ENCODE results near the gene TAF6.
A peak's percentile ranks its signal among the peaks of the same experiment; 100 is the strongest.

TAF6 gene

DNA sequence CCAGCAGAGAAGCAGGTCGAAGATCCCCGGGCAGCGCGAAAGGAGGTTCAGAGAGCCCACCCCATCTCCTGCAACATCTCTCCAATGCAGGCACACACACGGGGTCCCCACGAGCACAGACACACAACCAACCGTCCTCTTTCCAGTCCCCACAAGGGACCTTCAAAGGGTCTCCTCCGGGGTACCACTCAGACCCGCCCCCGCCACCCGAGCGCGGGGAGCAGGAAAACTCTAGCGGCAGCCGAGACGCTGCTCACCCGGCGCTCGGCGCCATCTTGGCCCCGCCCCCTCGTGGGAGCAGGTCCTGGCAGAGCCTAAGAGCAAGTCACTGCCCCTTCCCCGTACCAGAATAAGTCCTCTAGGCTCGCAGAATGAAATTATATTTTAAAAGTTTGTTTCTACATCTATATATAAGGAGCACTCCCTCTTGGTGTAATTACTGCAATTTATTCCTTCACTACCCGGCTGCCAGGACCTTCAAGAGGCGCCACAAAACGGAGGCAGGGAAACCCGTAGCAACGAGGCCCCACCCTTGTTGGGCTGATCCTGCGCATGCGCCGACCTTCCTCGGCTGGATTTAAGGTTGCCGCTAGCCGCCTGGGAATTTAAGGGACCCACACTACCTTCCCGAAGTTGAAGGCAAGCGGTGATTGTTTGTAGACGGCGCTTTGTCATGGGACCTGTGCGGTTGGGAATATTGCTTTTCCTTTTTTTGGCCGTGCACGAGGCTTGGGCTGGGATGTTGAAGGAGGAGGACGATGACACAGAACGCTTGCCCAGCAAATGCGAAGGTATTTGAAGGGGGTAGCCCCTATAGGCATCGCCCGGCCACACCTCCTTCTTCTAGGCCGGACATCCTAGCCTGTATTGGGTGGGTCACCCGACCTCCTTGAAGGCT is at the start of gene TAF6, which contains the start of gene CNPY4:
Gene TAF6 (minus strand): TSS at position 287 of the 898 bp plus-strand sequence. CDS start 5,149 bp downstream, outside the sequence.
Gene CNPY4 (plus strand): TSS at position 563 of the 898 bp plus-strand sequence. CDS start 111 bp downstream, at position 674.
- DNase-seq (ENCODE audit: low read depth): peak; percentile 88

DNA sequence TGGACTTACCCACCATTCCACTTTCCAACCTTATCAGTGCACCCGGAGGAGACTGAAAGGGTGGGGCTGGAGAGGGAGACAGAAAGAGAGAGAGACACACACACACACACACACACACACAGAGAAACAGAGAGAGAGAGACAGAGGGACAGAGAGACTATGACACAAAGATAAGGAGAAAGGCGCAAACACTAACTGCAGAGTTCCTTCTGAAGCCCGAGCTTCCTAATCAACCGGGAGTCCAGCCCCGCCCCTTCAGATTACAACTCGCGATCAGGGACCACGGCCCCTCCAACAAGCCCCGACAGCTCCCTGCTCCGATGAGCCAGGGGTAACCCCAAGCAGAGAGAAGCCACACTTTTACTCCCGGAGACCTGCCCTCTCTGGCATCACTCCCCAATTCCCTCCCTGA is 48.8 kb upstream of the TAF6 start:
- DNase-seq (ENCODE audit: low read depth): no peak

- no peak for DNase-seq (ENCODE audit: low read depth)
Observed at GRCh38 chr7:100166970-100167911, 48.1 kb upstream of the TAF6 start.

GRCh38 chr7:100166317-100166940 is 47.3 kb upstream of the TAF6 start:
- DNase-seq (ENCODE audit: low read depth): no peak

DNA sequence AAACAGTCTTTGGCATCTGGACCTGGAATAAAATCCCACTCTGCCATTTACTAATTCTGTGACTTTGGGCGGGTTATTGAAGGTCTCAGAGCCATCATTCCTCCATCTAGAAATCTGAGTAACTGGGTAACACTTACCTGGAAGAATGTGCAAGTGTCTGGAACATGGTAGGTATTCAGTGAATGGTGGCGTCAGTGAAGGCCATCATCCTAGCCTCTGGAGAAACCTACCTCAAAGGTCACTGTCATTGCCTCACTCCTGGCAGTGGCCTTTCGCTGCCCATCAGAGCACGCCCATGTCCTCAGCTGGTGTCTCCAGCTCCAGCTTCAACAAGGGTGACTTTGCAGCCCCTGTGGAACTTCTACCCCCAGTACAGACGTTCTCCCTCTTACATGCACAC is 44.7 kb upstream of the TAF6 start:
- no peak for DNase-seq (ENCODE audit: low read depth)

DNA sequence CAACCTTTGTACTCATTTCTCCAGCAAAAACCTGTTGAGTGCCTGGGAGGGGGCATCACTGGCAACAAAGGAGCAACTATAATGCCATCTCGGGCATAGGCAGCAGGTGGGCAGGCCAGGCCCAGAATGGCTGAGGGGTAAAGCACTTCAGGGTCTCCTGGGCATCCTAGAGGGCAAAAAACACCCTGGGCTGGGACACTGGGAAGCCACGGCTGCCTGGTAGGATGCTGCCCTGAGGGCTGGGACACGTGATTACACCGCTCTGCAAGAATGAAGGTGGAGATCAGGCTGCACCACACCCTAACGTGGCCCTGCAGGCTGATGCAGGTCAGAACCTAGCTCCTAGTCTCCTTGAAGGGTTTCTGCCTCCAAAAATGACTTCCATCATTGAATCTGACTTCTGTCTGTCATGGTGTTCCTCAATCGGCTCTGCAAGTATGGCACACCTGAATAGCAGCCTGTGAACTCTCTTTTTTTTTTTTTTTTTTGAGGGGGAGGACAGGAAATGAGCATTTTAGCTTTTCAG is 43.9 kb upstream of the TAF6 start:
- no peak for DNase-seq (ENCODE audit: low read depth)

DNA sequence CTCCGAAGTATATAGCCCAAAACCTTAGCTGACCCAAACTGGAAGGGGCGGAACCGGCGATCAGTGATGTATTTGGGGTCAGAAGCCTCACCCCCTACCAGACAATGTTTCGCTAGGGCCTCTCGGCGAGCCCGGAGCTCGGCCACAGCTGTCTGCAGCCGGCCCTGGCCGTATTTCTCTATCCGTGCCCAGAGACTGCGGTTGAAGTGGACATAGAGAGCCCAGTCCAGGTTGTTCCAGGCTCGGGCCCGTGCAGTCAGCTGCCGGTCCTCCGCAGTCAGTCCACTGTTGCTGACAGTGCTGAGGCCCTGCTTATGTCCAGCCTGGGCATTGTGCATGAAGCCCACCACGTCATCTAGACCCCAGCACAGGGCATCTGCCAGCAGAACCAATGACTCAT is 40.9 kb upstream of the TAF6 start:
- no peak for DNase-seq (ENCODE audit: low read depth)

DNA sequence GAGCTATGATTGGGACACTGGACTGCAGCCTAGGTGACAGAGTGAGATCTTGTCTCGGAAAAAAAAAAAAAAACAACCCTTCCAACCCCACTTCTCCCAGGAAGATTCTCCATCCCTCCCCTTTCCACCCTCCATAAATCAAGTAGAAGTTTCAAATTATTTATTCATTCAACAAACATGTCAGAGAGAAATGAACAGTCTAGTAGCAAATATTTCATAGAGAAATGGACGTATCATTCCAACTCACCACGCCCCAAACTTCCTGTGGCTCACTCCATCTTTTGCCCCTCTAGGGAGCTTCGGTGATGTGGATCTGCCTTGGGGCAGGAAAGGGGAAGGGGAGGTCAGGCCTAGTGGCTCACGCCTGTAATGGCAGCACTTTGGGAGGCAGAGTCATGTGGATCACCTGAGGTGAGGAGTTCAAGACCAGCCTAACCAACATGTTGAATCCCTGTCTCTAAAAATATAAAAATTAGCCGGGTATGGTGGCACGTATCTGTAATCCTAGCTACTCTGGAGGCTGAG is 40.0 kb upstream of the TAF6 start:
- no peak for DNase-seq (ENCODE audit: low read depth)

DNA sequence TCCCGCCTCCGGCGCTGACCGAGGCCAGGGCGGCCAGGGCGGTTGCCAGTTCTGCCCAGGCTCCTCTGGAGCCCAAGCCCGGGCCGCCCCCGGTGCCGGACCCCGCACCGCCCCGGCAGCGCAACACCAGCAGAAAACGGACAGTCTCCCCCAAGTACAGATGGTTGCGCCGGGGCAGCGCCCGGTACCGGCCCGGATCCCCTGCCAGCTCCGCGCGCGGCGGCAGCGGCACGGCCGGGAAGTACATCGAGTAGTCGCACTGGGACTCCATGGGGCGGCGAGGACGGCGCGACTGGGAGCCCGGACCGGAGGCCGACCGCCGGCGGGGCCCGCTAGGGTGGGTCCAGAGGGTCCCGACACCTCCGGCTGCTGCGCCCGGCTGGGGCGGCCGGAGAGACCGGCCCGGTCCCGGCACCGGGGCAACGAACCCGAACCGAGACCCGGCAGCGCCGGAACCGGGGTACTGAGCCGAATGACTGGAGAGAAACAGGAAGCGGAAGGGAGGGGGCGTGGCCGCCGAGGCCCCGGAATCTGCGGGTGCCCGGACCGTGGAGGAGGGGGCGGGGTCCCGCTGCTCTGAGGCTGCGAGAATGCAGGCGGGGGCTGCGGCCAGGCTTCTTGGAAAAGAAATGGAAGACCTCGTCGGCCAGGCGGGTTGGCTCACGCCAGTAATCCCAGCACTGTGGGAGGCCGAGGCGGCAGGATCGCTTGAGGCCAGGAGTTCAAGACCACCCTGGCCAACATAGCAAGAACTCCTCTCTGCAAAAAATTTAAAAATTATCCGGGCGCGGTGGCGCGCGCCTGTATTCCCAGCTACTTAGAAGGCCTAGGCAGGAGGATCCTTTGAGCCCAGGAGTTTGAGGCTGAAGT is 39.3 kb upstream of the TAF6 start, which contains the start of gene TRAPPC14:
Gene TRAPPC14 (minus strand): TSS at position 495 of the 870 bp plus-strand sequence. CDS start 224 bp downstream, at position 271.
- peak; percentile 89 for DNase-seq (ENCODE audit: low read depth)

- no peak for DNase-seq (ENCODE audit: low read depth)
Observed at GRCh38 chr7:100157334-100158228, 38.4 kb upstream of the TAF6 start.

GRCh38 chr7:100157069-100157333 is 37.8 kb upstream of the TAF6 start:
- DNase-seq (ENCODE audit: low read depth): no peak

- no peak for DNase-seq (ENCODE audit: low read depth)
Observed at GRCh38 chr7:100156331-100157068, 37.3 kb upstream of the TAF6 start.

DNA sequence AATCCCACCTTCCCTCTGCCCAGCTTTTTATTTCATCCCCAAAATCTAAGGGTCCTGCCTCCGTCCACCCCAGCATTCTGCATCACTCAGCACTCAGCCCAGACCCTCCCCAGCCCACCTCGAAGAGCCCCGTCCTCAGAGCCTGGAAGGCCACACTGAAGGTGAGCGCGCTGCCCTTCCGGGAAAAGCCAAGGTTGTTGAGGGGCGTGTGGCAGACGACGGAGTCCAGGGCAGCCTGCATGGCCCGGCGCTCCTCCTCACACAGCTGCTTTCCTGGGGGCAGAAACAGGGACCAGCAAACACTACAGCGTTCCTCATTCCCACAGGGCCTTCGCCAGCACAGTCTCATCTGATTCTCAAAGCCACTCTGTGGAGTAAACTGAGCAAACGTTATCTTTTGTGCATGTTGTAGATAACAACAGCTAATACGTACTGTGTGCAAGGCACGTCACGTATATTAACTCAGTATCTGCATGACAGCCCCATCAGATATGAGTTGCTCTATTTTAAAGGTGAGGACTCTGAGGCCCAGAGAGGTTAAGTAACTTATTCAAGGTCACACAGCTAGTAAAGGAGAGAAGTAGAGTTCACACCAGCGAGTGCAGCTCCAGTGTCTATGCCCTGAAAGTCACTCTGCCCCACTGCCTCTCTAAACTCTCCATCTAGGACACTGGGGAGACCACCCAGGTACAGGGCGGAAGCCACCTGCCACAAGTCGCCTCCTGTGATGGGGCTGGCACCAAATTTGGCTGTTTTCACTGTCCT is 36.6 kb upstream of the TAF6 start:
- no peak for DNase-seq (ENCODE audit: low read depth)

DNA sequence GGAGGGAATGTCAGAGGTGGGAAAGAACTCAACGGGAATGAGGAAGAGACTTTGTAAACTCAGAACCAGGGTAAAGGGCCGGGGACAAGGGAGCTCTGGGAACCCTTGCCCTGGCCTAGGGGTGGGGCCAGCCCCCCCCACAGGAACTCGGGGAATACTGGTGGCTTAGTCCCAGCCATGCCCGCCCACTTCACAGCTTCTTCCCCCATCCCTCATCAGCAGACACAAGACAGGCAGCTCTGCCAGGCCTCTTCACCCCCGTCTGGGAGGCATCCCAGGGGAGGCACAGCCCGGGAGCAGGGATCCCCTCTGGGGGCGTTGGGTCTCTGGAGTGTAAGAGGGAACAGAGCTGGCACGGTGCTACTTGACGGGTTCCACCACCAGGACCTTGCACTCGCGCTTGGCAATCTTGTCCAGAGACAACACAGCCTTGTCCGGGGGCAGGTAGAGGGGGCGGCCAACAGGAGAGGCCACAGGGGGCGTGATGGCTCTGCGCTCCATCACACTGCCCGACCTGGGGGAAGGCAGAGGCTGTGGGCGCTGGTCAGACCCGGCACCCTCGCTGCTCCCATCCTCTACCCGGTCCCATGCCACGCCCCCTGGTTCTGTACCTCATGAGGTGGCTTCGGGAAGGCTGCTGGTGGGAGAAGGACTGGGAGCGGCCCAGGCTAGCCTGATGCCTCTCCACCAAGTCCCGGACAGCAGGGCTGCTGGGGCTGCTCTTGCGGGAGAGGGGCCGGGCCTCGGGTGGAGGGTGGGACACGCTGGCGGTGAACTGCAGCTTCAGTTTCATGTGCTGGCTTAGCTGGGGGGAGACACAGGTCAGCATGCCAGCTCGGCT is 35.7 kb upstream of the TAF6 start:
- DNase-seq (ENCODE audit: low read depth): no peak

GRCh38 chr7:100153708-100154535 is 34.8 kb upstream of the TAF6 start:
- no peak for DNase-seq (ENCODE audit: low read depth)

GRCh38 chr7:100152937-100153666 is 33.9 kb upstream of the TAF6 start:
- DNase-seq (ENCODE audit: low read depth): no peak
